K562 (cell line): ENCODE measurements around the gene KRTAP15-1.

Source experiments
- EZH2 ChIP-seq: IDR thresholded peaks from 2 replicates; pipeline ENCODE4 v1.6.1; 2012; ENCODE audit warnings: low read depth, mild to moderate bottlenecking, inconsistent platforms, low read length, borderline replicate concordance
- IRF2 ChIP-seq: sonication (generic); formaldehyde crosslinking; IDR thresholded peaks from 2 replicates; pipeline ENCODE4 v1.8.1; 2022; ENCODE audit warnings: mild to moderate bottlenecking, missing genetic modification reagents
- KDM5B ChIP-seq: fragments of 200-600 bp; sonication (generic); IDR thresholded peaks from 2 replicates; pipeline ENCODE4 v1.6.1; 2012; ENCODE audit warnings: low read depth, mild to moderate bottlenecking, moderate library complexity, low read length, control low read depth, inconsistent platforms; ENCODE audit not compliant: insufficient replicate concordance
- PRPF4 ChIP-seq: fragments of 200-400 bp; formaldehyde crosslinking; IDR thresholded peaks from one replicate; pipeline ENCODE4 v1.6.1; 2017; ENCODE audit warnings: low read length, low read depth, mild to moderate bottlenecking; ENCODE audit not compliant: insufficient read depth, poor library complexity, severe bottlenecking
- SNRNP70 ChIP-seq: fragments of 200-400 bp; formaldehyde crosslinking; optimal IDR thresholded peaks from 2 replicates; pipeline ENCODE3; 2017; ENCODE audit warnings: low read depth, low read length
- TEAD4 ChIP-seq, 2 experiments: sonication (generic) in 1 of 2; formaldehyde crosslinking in 1 of 2; IDR thresholded peaks; 2 replicates each; pipeline versions ENCODE4 v1.6.1 to v1.8.0; 2012 to 2022; ENCODE audit warnings: borderline replicate concordance in 1 of 2, inconsistent platforms in 1 of 2, low read length in 1 of 2, mild to moderate bottlenecking in 1 of 2, missing genetic modification reagents in 1 of 2
- TFAM ChIP-seq: fragments of 250-450 bp; sonication (Bioruptor Pico); conservative IDR thresholded peaks from 2 replicates; pipeline ENCODE4 v1.5.0; 2021; ENCODE audit warnings: mild to moderate bottlenecking, moderate library complexity
- ZNF384 ChIP-seq: IDR thresholded peaks from 2 replicates; pipeline ENCODE4 v1.6.1; 2012; ENCODE audit warnings: low read depth, low read length, improper control_type of control experiment
- ZNF644 ChIP-seq: fragments of 200-800 bp; sonication (Bioruptor generic); IDR thresholded peaks from 2 replicates; pipeline ENCODE4 v1.6.1; 2016; ENCODE audit warnings: low read depth, missing genetic modification characterization, missing compliant biosample characterization
- TF ChIP-seq, protein P1 (sequence below): sonication (generic); formaldehyde crosslinking; IDR thresholded peaks from 2 replicates; pipeline ENCODE4 v1.9.0; 2022; ENCODE audit warnings: mild to moderate bottlenecking, missing genetic modification reagents
- TF ChIP-seq, protein P2 (sequence below), 3 experiments: IDR thresholded peaks in 2 of 3; conservative IDR thresholded peaks in 1 of 3; 2 replicates each; pipeline ENCODE4 v1.5.1; 2011 to 2012; ENCODE audit warnings: low read length in 3 of 3, mild to moderate bottlenecking in 3 of 3, control low read depth in 2 of 3, improper control_type of control experiment in 1 of 3, inconsistent platforms in 1 of 3, low read depth in 1 of 3, mixed read lengths in 1 of 3, moderate library complexity in 1 of 3; ENCODE audit not compliant: insufficient read depth in 2 of 3
- TF ChIP-seq, protein P3 (sequence below): sonication (generic); formaldehyde crosslinking; IDR thresholded peaks from 2 replicates; pipeline ENCODE4 v1.9.0; 2022; ENCODE audit warnings: mild to moderate bottlenecking, missing genetic modification reagents
- TF ChIP-seq, protein P4 (sequence below), 2 experiments: fragments of 450-650 bp; formaldehyde crosslinking in 1 of 2; IDR thresholded peaks; 2 replicates each; pipeline versions ENCODE4 v1.4.0 to v1.6.1; 2014 to 2020; ENCODE audit warnings: mild to moderate bottlenecking in 2 of 2, borderline replicate concordance in 1 of 2, low read depth in 1 of 2
- TF ChIP-seq, protein P5 (sequence below): fragments of 250-450 bp; sonication (Bioruptor Pico); IDR thresholded peaks from 2 replicates; pipeline ENCODE4 v1.5.0; 2020; ENCODE audit warnings: mild to moderate bottlenecking, borderline replicate concordance

DNA sequence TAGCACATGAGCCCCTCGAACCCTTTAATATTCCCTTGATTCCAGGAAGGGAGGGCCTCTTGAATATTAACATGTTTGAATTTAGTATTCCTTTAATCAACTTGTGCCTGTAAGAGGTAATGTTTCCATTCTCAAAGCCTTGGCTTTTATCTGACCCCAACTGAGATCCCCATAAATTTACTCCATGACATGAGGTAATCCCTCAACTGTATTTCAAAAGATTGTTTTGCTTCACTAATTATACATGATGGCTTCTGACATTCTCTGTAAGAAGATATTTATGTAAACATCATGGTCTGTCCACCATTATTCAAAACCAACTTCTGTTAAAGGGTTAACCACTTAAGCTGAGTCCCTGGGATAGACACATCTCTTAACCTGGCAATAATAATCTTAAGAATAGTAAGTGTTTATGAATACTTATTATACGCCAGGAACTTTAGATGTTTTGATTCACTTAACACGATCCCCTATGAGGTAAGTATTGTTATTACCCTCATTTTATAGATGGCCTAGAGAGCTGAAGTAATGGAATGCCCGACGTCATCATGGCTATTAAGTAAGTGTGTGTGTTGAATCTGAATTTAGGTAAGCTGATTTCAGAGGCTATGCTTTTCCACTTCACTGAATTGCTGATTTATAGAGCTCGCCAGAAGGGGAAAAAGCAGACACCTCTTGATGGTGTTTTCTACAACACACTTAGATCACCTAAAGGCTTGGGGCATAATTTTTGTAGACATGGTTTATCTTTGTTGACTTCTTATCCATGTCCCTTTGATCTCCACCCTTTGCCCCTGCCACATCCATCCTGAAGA is 29.0 kb downstream of the KRTAP15-1 start:
- TF ChIP-seq IRF2 (CRISPR knock-in tag) (no peak), PRPF4 (no peak), ZNF384 (no peak), SNRNP70 (no peak), TFAM (no peak), EZH2 (no peak), TEAD4 (IDR thresholded peaks at IDR 0.05; ENCODE audit: low read length) (no peak), TEAD4 (CRISPR knock-in tag; IDR thresholded peaks at IDR 0.05; ENCODE audit: borderline replicate concordance) (no peak), ZNF644 (tag) (no peak), KDM5B (no peak)
- TF ChIP-seq, protein P1, sequence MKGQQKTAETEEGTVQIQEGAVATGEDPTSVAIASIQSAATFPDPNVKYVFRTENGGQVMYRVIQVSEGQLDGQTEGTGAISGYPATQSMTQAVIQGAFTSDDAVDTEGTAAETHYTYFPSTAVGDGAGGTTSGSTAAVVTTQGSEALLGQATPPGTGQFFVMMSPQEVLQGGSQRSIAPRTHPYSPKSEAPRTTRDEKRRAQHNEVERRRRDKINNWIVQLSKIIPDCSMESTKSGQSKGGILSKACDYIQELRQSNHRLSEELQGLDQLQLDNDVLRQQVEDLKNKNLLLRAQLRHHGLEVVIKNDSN (CRISPR knock-in tag), result no peak
- TF ChIP-seq, protein P2, sequence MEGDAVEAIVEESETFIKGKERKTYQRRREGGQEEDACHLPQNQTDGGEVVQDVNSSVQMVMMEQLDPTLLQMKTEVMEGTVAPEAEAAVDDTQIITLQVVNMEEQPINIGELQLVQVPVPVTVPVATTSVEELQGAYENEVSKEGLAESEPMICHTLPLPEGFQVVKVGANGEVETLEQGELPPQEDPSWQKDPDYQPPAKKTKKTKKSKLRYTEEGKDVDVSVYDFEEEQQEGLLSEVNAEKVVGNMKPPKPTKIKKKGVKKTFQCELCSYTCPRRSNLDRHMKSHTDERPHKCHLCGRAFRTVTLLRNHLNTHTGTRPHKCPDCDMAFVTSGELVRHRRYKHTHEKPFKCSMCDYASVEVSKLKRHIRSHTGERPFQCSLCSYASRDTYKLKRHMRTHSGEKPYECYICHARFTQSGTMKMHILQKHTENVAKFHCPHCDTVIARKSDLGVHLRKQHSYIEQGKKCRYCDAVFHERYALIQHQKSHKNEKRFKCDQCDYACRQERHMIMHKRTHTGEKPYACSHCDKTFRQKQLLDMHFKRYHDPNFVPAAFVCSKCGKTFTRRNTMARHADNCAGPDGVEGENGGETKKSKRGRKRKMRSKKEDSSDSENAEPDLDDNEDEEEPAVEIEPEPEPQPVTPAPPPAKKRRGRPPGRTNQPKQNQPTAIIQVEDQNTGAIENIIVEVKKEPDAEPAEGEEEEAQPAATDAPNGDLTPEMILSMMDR (IDR thresholded peaks at IDR 0.05 in 2 of 3, conservative IDR thresholded peaks at IDR 0.05 in 1 of 3; ENCODE audit: insufficient read depth in 2 of 3, low read depth in 1 of 3, low read length in 3 of 3), result no peak
- TF ChIP-seq, protein P3, sequence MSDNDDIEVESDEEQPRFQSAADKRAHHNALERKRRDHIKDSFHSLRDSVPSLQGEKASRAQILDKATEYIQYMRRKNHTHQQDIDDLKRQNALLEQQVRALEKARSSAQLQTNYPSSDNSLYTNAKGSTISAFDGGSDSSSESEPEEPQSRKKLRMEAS (CRISPR knock-in tag), result no peak
- TF ChIP-seq, protein P4, sequence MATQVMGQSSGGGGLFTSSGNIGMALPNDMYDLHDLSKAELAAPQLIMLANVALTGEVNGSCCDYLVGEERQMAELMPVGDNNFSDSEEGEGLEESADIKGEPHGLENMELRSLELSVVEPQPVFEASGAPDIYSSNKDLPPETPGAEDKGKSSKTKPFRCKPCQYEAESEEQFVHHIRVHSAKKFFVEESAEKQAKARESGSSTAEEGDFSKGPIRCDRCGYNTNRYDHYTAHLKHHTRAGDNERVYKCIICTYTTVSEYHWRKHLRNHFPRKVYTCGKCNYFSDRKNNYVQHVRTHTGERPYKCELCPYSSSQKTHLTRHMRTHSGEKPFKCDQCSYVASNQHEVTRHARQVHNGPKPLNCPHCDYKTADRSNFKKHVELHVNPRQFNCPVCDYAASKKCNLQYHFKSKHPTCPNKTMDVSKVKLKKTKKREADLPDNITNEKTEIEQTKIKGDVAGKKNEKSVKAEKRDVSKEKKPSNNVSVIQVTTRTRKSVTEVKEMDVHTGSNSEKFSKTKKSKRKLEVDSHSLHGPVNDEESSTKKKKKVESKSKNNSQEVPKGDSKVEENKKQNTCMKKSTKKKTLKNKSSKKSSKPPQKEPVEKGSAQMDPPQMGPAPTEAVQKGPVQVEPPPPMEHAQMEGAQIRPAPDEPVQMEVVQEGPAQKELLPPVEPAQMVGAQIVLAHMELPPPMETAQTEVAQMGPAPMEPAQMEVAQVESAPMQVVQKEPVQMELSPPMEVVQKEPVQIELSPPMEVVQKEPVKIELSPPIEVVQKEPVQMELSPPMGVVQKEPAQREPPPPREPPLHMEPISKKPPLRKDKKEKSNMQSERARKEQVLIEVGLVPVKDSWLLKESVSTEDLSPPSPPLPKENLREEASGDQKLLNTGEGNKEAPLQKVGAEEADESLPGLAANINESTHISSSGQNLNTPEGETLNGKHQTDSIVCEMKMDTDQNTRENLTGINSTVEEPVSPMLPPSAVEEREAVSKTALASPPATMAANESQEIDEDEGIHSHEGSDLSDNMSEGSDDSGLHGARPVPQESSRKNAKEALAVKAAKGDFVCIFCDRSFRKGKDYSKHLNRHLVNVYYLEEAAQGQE (IDR thresholded peaks at IDR 0.05; ENCODE audit: borderline replicate concordance), result no peak
- TF ChIP-seq, protein P4 (CRISPR knock-in tag; IDR thresholded peaks at IDR 0.05; ENCODE audit: low read depth), result no peak
- TF ChIP-seq, protein P5, sequence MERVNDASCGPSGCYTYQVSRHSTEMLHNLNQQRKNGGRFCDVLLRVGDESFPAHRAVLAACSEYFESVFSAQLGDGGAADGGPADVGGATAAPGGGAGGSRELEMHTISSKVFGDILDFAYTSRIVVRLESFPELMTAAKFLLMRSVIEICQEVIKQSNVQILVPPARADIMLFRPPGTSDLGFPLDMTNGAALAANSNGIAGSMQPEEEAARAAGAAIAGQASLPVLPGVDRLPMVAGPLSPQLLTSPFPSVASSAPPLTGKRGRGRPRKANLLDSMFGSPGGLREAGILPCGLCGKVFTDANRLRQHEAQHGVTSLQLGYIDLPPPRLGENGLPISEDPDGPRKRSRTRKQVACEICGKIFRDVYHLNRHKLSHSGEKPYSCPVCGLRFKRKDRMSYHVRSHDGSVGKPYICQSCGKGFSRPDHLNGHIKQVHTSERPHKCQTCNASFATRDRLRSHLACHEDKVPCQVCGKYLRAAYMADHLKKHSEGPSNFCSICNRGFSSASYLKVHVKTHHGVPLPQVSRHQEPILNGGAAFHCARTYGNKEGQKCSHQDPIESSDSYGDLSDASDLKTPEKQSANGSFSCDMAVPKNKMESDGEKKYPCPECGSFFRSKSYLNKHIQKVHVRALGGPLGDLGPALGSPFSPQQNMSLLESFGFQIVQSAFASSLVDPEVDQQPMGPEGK (CRISPR knock-in tag), result no peak
